Measurements from ENCODE around the gene IQSEC1. TPM values are rescaled to one million over a fixed set of nuclear protein-coding genes. Genes with fewer than 3 reads are reported as not detected.

Gene IQSEC1
- total and polyA plus RNA-seq, 2 donors (not counting 1 experiment from before 2014, with no cell fraction given) = 4.3 to 18.2 TPM

GRCh38 chr3:12933901-12934300 lies 139.3 kb downstream of the IQSEC1 start:
- H3K4me2 ChIP-seq (ENCODE audit: extremely low read depth, insufficient read depth, low read length) = no peak overlapping the region
- no peaks in the 10 kb centered on the region for H3K79me2 ChIP-seq (ENCODE audit: control insufficient read depth, insufficient read depth, low read length)
- peaks cover 2% of the 10 kb centered on the region for H4K20me1 ChIP-seq (ENCODE audit: control insufficient read depth, extremely low read depth, insufficient read depth, low read length)
- TF ChIP-seq CTCF (conservative IDR thresholded peaks at IDR 0.05 in 1 of 2, IDR thresholded peaks at IDR 0.05 in 1 of 2; ENCODE audit: low read depth in 1 of 2, low read length in 2 of 2) (no peak), EZH2 (IDR thresholded peaks at IDR 0.05; ENCODE audit: low read length, missing control alignments) (no peak)
- no peak overlapping the region for H3K27ac ChIP-seq (ENCODE audit: insufficient read depth, low read length)
- no peaks in the 10 kb centered on the region for H3K27me3 ChIP-seq (ENCODE audit: control insufficient read depth, insufficient read depth, low read length)
- DNase-seq (ENCODE audit: low read depth in 2 of 2) = no peak
- no peak overlapping the region for H3K9ac ChIP-seq (ENCODE audit: insufficient read depth, low read length)
- no peaks in the 10 kb centered on the region for H3K9me3 ChIP-seq (ENCODE audit: control insufficient read depth, insufficient read depth, low read depth, low read length)
- H3K4me3 ChIP-seq (replicated peaks in 1 of 4; ENCODE audit: control extremely low read depth in 1 of 4, insufficient read depth in 1 of 4, low read depth in 3 of 4, low read length in 4 of 4) = no peak overlapping the region
- H3K36me3 ChIP-seq (ENCODE audit: control insufficient read depth, insufficient read depth, low read length) = peaks cover 6% of the 10 kb centered on the region
- no peak overlapping the region for H2AFZ ChIP-seq (ENCODE audit: low read length)
- H3K4me1 ChIP-seq (ENCODE audit: control insufficient read depth, extremely low read depth, insufficient read depth, low read length) = peaks cover 6% of the 10 kb centered on the region

GRCh38 chr3:12932754-12933153 lies 140.5 kb downstream of the IQSEC1 start:
- H3K9ac ChIP-seq (ENCODE audit: insufficient read depth, low read length) = no peak overlapping the region
- H3K9me3 ChIP-seq (ENCODE audit: control insufficient read depth, insufficient read depth, low read depth, low read length) = no peaks in the 10 kb centered on the region
- no peaks in the 10 kb centered on the region for H3K79me2 ChIP-seq (ENCODE audit: control insufficient read depth, insufficient read depth, low read length)
- DNase-seq (ENCODE audit: low read depth in 2 of 2) = no peak
- H3K4me3 ChIP-seq (replicated peaks in 1 of 4; ENCODE audit: control extremely low read depth in 1 of 4, insufficient read depth in 1 of 4, low read depth in 3 of 4, low read length in 4 of 4) = no peak overlapping the region
- H3K27ac ChIP-seq (ENCODE audit: insufficient read depth, low read length) = no peak overlapping the region
- no peak overlapping the region for H3K4me2 ChIP-seq (ENCODE audit: extremely low read depth, insufficient read depth, low read length)
- H2AFZ ChIP-seq (ENCODE audit: low read length) = no peak overlapping the region
- TF ChIP-seq EZH2 (IDR thresholded peaks at IDR 0.05; ENCODE audit: low read length, missing control alignments) (no peak), CTCF (conservative IDR thresholded peaks at IDR 0.05 in 1 of 2, IDR thresholded peaks at IDR 0.05 in 1 of 2; ENCODE audit: low read depth in 1 of 2, low read length in 2 of 2) (no peak)
- H3K27me3 ChIP-seq (ENCODE audit: control insufficient read depth, insufficient read depth, low read length) = no peaks in the 10 kb centered on the region
- H4K20me1 ChIP-seq (ENCODE audit: control insufficient read depth, extremely low read depth, insufficient read depth, low read length) = peaks cover 2% of the 10 kb centered on the region
- H3K36me3 ChIP-seq (ENCODE audit: control insufficient read depth, insufficient read depth, low read length) = peaks cover 6% of the 10 kb centered on the region
- H3K4me1 ChIP-seq (ENCODE audit: control insufficient read depth, extremely low read depth, insufficient read depth, low read length) = peaks cover 6% of the 10 kb centered on the region

DNA sequence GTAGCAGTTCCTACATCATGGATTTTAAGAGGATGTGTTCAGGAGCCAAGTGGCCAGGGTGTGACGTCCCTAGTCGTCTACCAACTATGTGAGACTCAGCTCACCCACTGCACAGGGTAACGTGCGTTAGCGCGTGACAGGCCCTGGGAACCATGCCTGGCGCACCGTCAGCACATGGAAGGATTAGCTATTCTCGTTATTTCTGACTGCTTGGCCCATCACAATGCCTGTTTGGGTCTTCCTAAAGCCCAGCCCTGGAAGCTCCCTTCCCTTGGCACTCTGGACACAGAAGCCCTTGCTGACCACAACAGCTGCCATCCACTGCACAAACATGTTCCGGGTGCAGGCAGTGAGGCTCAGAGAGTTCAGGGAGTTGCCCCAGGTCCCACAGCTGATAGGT lies 140.9 kb downstream of the IQSEC1 start:
- H3K9ac ChIP-seq (ENCODE audit: insufficient read depth, low read length) = no peak overlapping the region
- DNase-seq (ENCODE audit: low read depth in 2 of 2) = no peak

More for the DNA sequence above, 140.9 kb downstream of the IQSEC1 start:
- Histone ChIP-seq H3K27ac (ENCODE audit: insufficient read depth, low read length) (no peak overlapping the region), H2AFZ (ENCODE audit: low read length) (no peak overlapping the region), H3K79me2 (ENCODE audit: control insufficient read depth, insufficient read depth, low read length) (no peaks in the 10 kb centered on the region), H3K4me1 (ENCODE audit: control insufficient read depth, extremely low read depth, insufficient read depth, low read length) (peaks cover 6% of the 10 kb centered on the region), H3K27me3 (ENCODE audit: control insufficient read depth, insufficient read depth, low read length) (no peaks in the 10 kb centered on the region), H3K36me3 (ENCODE audit: control insufficient read depth, insufficient read depth, low read length) (peaks cover 6% of the 10 kb centered on the region), H3K4me3 (replicated peaks in 1 of 4; ENCODE audit: control extremely low read depth in 1 of 4, insufficient read depth in 1 of 4, low read depth in 3 of 4, low read length in 4 of 4) (no peak overlapping the region), H3K4me2 (ENCODE audit: extremely low read depth, insufficient read depth, low read length) (no peak overlapping the region), H3K9me3 (ENCODE audit: control insufficient read depth, insufficient read depth, low read depth, low read length) (no peaks in the 10 kb centered on the region), H4K20me1 (ENCODE audit: control insufficient read depth, extremely low read depth, insufficient read depth, low read length) (peaks cover 2% of the 10 kb centered on the region)
- TF ChIP-seq EZH2 (IDR thresholded peaks at IDR 0.05; ENCODE audit: low read length, missing control alignments) (no peak), CTCF (conservative IDR thresholded peaks at IDR 0.05 in 1 of 2, IDR thresholded peaks at IDR 0.05 in 1 of 2; ENCODE audit: low read depth in 1 of 2, low read length in 2 of 2) (no peak)
